C4-2B (cell line): ENCODE measurements around the gene HOXC13.

Experiments used
- ZFX ChIP-seq: fragments of 450-650 bp; IDR thresholded peaks from 2 replicates; pipeline ENCODE4 v1.6.1; 2017
- TF ChIP-seq, protein P1 (sequence below): fragments of 450-650 bp; conservative IDR thresholded peaks from 2 replicates; pipeline ENCODE4 v1.5.1; 2017; ENCODE audit warnings: mild to moderate bottlenecking

DNA sequence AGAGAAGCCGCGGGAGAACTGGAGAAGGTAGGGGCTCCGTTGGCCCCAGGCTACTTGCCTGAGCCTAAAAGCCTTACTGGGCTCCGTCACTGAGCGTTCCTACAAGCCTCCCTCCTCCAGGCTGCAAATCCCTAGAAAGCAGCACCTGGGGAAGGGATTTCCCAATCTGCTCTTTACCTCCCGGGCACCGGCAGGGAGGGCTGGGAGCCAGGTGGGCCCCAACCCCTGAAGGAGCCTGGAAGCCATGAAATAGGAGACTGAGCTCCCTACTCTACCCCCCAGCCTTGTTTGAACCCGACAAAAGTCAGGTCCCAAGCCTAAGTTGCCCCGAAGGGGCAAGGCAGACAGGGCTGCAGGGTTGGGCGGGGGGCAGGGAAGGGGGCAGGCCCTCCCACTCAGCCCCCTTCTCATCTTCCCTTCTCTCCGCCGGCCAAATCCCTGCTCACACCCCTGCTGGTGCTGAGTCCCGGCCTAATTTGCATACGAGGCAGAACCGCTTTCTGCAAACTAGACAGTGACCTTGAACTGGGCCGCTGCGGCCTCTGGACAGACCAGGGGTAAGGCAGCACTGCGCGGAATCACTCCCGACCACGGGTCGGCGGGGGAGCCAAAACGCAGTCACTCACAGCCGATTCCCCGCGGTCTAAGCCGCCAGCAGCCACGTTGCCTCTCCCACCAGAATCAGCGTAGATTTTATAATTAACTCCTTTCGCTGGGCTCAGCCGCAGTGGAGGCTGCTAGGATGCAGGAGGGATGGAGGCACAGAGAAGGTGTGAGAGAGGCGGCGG lies 12.4 kb downstream of the HOXC13 start:
- TF ChIP-seq ZFX, result no peak
- TF ChIP-seq, protein P1, sequence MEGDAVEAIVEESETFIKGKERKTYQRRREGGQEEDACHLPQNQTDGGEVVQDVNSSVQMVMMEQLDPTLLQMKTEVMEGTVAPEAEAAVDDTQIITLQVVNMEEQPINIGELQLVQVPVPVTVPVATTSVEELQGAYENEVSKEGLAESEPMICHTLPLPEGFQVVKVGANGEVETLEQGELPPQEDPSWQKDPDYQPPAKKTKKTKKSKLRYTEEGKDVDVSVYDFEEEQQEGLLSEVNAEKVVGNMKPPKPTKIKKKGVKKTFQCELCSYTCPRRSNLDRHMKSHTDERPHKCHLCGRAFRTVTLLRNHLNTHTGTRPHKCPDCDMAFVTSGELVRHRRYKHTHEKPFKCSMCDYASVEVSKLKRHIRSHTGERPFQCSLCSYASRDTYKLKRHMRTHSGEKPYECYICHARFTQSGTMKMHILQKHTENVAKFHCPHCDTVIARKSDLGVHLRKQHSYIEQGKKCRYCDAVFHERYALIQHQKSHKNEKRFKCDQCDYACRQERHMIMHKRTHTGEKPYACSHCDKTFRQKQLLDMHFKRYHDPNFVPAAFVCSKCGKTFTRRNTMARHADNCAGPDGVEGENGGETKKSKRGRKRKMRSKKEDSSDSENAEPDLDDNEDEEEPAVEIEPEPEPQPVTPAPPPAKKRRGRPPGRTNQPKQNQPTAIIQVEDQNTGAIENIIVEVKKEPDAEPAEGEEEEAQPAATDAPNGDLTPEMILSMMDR, result no peak
